ENCODE measurements around the gene VWA1.

VWA1 gene, protein sequence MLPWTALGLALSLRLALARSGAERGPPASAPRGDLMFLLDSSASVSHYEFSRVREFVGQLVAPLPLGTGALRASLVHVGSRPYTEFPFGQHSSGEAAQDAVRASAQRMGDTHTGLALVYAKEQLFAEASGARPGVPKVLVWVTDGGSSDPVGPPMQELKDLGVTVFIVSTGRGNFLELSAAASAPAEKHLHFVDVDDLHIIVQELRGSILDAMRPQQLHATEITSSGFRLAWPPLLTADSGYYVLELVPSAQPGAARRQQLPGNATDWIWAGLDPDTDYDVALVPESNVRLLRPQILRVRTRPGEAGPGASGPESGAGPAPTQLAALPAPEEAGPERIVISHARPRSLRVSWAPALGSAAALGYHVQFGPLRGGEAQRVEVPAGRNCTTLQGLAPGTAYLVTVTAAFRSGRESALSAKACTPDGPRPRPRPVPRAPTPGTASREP

DNA sequence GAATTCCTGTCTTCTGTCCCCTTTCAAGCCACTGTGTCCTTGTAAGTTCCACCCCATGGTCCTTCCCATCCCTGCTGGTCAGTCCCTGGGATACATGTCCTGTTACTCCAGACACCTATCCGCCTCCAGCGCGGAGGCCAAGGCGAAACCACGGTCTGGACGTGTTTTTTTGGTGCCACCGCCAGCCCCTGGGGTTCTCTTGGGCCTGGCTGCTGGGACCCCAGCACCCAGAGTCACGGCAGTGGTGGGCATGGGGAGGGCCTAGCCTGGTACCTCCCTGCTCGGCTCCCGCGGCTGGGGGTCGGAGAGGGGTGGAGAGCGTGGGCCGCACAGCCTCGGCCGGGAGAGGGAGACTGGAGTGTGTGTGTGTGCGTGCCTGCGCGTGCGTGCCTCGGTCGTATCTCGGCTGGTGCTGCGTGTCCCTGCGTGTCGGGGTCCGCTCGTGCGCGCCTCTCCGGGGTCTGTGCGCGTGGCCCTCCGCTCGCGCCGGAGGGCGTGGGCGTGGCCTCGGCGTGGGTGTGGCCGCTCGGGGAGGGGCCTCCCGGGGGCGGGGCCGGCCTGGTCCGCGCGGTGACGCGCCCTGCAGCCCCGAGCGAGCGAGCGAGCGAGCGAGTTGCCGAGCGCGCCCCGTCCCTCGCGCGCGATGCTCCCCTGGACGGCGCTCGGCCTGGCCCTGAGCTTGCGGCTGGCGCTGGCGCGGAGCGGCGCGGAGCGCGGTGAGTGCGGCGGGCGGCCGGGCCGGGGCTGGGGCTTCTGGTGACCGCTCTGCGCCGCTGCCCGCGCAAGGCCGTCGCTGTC lies at the start of gene VWA1:
TSS of gene VWA1 (plus strand) at position 585 of the 798 bp plus-strand sequence. CDS start at position 644, 59 bp downstream.
- peak within 1 kb of the TSS; percentile 100 for H3K27ac ChIP-seq
- TF ChIP-seq ZFX (IDR thresholded peaks at IDR 0.05) (peak; percentile 59; the same call in 1 of the 2 replicates), CTCF (conservative IDR thresholded peaks at IDR 0.05) (no peak; the same call in 1 of the 2 replicates)

DNA sequence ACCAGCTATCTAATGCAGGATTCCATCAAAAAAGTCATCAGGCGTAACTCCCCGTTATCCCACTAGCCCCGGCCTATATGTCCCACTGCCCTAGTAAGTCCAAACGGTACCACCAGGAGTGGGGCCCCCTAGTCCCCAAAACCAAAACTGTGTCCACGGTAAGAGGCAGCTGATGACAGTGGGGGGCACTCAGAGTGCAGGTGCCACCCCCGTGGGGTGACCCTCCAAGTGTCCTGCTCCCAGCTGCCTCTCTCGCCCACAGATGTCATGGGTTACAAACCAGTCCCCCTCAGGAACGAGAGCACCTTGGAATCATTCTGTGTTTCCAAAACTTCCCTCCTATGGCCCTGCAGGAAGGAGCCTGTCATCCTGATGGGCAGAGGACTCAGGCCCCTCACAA lies 49.6 kb upstream of the VWA1 start:
- no peak for TF ChIP-seq ZFX (IDR thresholded peaks at IDR 0.05)

DNA sequence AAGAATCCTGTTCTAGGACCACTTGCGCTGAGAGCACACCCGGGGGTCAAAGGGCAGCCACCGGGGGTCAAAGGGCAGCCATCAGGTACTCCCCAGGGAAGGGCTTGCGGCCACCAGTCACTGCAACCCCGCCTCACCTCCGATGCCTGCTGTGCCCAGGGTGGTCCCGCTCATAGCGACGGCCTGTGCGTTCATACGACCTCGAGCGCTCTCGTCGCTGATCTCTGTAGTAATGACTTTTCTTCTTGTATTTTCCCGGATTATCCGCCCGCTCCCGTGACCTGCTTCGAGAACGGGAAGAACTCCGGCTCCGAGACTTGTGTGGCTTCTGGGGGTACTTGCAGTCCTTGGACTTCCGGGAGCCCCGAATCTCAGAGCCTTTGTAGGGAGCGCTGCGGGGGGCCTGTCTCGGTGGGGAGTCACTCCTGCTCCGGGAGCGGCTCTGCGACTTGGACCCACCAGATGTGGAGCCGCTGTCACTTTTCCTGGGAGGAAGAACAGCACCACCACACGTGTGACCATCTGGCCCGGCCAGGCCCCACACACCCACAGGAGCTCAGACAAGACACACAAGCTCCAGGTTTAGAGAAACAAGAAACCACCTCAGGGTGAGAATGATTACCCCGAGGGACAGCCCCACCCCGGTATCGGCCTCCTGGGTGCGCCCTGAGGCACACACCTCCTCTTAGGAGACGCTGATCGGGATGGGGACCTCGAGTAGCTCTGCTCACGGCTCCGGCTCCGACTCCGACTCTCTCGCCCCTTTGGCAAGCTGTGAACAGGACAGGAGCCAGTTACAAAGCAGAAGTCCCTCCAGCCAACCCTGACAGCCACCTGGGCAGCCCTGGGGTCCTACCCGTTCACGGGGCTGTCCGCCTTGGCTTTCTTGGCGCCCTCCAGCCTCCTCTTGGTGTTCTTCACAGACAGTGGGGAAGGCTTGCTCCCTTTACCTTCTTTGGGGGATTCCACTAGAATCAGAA lies 48.1 kb upstream of the VWA1 start:
- H3K27ac ChIP-seq, result no peak overlapping the region
- TF ChIP-seq CTCF (conservative IDR thresholded peaks at IDR 0.05) (no peak), ZFX (IDR thresholded peaks at IDR 0.05) (no peak)

More for the DNA sequence above, 49.6 kb upstream of the VWA1 start:
- no peak overlapping the region for H3K27ac ChIP-seq

DNA sequence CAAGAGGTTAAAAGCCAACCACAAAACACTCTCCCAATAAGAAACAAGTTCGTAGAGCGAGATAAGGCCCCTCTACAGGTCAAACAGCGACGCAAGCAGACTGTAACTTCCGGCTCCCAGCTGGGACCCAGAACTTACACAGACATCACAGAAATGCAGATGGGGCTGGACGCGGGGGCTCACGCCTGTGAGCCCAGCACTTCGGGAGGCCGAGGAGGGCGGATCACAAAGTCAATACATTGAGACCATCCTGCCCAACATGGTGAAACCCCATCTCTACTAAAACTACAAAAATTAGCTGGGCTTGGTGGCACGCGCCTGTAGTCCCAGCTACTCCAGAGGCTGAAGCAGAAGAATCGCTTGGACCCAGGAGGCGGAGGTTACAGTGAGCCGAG lies 47.4 kb upstream of the VWA1 start:
- TF ChIP-seq CTCF (conservative IDR thresholded peaks at IDR 0.05), result no peak
- no peak for TF ChIP-seq ZFX (IDR thresholded peaks at IDR 0.05)
- no peak overlapping the region for H3K27ac ChIP-seq

GRCh38 chr1:1390675-1391074 lies 44.8 kb upstream of the VWA1 start:
- no peak for TF ChIP-seq ZFX (IDR thresholded peaks at IDR 0.05)
- no peak for TF ChIP-seq CTCF (conservative IDR thresholded peaks at IDR 0.05)
- H3K27ac ChIP-seq, result no peak overlapping the region

- TF ChIP-seq ZFX (IDR thresholded peaks at IDR 0.05) (no peak), CTCF (conservative IDR thresholded peaks at IDR 0.05) (no peak)
- H3K27ac ChIP-seq, result no peak overlapping the region
These were observed 44.3 kb upstream of the VWA1 start for GRCh38 chr1:1391225-1391624.

- no peak overlapping the region for H3K27ac ChIP-seq
- TF ChIP-seq CTCF (conservative IDR thresholded peaks at IDR 0.05) (no peak), ZFX (IDR thresholded peaks at IDR 0.05) (no peak)
These were observed 42.5 kb upstream of the VWA1 start for GRCh38 chr1:1393014-1393413.
